Measurements from ENCODE around the gene CAND1. TPM values are rescaled to one million over a fixed set of nuclear protein-coding genes. Genes with fewer than 3 reads are reported as not detected.

The CAND1 gene
- total RNA-seq, 1 donor from 2014 or later, result 104 TPM

DNA sequence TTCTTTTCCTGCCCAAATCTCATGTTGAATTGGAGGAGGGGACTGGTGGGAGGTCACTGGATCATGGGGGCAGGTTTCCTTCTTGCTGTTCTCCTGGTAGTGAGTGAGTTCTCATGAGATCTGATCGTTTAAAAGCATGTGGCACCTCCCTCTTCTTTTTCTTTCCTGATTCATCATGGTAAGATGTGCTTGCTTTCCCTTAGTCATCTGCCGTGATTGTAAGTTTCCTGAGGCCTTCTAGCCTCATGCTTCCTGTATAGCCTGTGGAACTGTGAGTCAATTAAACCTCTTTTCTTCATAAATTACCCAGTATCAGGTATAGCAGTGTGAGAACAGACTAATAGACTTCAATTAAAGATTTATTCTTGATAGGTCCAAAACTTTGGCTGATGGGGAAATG lies 83.5 kb downstream of the CAND1 start:
- H3K4me1 ChIP-seq, result peaks cover 25% of the 10 kb centered on the region
- H3K36me3 ChIP-seq, result no peaks in the 10 kb centered on the region
- no peak overlapping the region for H3K27ac ChIP-seq
- ATAC-seq (no peak), DNase-seq (no peak)
- H3K27me3 ChIP-seq (ENCODE audit: low read depth), result no peaks in the 10 kb centered on the region
- TF ChIP-seq, protein P1, sequence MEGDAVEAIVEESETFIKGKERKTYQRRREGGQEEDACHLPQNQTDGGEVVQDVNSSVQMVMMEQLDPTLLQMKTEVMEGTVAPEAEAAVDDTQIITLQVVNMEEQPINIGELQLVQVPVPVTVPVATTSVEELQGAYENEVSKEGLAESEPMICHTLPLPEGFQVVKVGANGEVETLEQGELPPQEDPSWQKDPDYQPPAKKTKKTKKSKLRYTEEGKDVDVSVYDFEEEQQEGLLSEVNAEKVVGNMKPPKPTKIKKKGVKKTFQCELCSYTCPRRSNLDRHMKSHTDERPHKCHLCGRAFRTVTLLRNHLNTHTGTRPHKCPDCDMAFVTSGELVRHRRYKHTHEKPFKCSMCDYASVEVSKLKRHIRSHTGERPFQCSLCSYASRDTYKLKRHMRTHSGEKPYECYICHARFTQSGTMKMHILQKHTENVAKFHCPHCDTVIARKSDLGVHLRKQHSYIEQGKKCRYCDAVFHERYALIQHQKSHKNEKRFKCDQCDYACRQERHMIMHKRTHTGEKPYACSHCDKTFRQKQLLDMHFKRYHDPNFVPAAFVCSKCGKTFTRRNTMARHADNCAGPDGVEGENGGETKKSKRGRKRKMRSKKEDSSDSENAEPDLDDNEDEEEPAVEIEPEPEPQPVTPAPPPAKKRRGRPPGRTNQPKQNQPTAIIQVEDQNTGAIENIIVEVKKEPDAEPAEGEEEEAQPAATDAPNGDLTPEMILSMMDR (IDR thresholded peaks at IDR 0.05), result no peak
- intact Hi-C loops (cut with DNase I), result no loop called here
- no peaks in the 10 kb centered on the region for H3K9me3 ChIP-seq
- H3K4me3 ChIP-seq, result no peak overlapping the region

GRCh38 chr12:67354322-67354721 lies 85.2 kb downstream of the CAND1 start:
- Histone ChIP-seq H3K27ac (no peak overlapping the region), H3K4me1 (peaks cover 25% of the 10 kb centered on the region), H3K36me3 (no peaks in the 10 kb centered on the region), H3K4me3 (no peak overlapping the region), H3K9me3 (no peaks in the 10 kb centered on the region), H3K27me3 (ENCODE audit: low read depth) (no peaks in the 10 kb centered on the region)
- TF ChIP-seq, protein P1 (IDR thresholded peaks at IDR 0.05), result no peak
- intact Hi-C loops (cut with DNase I), result no loop called here
- DNase-seq (no peak), ATAC-seq (no peak)

DNA sequence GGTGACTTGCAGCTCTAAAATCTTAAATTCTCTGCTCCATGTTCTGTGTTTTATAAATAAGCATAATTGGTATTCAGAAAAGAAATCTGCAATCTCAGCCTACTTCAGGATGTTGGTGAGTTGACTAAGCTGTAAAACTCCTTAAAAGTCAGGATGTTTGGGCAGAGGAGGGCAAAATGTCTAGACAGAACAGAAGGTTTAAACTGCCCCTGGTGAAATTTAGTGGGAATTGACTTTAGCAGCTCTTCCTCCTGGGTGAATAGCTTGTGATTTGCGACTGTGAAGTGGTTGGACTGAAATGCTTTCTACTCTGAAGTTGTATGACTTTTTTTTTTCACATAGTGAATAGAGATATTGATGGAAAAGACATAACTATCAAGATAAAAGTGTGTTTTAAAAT lies 85.8 kb downstream of the CAND1 start:
- Histone ChIP-seq H3K27me3 (ENCODE audit: low read depth) (no peaks in the 10 kb centered on the region), H3K4me1 (peaks cover 25% of the 10 kb centered on the region), H3K4me3 (no peak overlapping the region), H3K27ac (no peak overlapping the region), H3K9me3 (no peaks in the 10 kb centered on the region), H3K36me3 (no peaks in the 10 kb centered on the region)
- DNase-seq (no peak), ATAC-seq (no peak)
- TF ChIP-seq, protein P1 (IDR thresholded peaks at IDR 0.05), result no peak
- intact Hi-C loops (cut with DNase I), result loop anchor here (5.0 kb wide), 1 partner anchor 587 kb away; no protein-coding TSS in a partner anchor

- intact Hi-C loops (cut with DNase I), result loop anchor here (5.0 kb wide), 1 partner anchor 587 kb away; no protein-coding TSS in a partner anchor
- peak; percentile 38 to 80 for ATAC-seq
- peaks cover 25% of the 10 kb centered on the region for H3K4me1 ChIP-seq
Observed at GRCh38 chr12:67355428-67356379, 86.5 kb downstream of the CAND1 start.

DNA sequence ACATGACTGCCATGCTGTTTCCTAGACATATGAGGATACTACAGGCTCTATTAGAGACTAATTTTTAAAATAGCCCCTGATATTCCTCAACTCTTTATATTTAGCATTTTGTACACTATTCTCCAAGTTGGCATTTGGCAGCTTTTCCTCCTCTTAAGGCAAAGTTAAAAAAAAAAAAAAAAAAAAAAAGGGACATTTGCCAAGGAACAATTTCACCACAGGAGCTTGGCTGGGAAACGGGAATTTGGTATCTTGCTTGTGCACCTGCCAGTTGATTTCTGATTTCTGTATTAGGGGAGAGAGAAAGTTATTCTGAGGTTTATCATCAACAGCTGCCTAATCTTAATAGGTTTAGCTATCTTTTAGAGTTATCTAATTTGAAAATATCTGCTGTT lies 87.2 kb downstream of the CAND1 start:
- Histone ChIP-seq H3K27ac (peak overlapping the region; percentile 12), H3K27me3 (ENCODE audit: low read depth) (no peaks in the 10 kb centered on the region), H3K4me1 (peaks cover 25% of the 10 kb centered on the region), H3K4me3 (no peak overlapping the region), H3K36me3 (no peaks in the 10 kb centered on the region), H3K9me3 (no peaks in the 10 kb centered on the region)
- TF ChIP-seq, protein P1 (IDR thresholded peaks at IDR 0.05), result no peak
- DNase-seq (no peak), ATAC-seq (peak in 1 of 2 donors; percentile 43)
- intact Hi-C loops (cut with DNase I), result loop anchor here (5.0 kb wide), 1 partner anchor 586 kb away; no protein-coding TSS in a partner anchor

More at GRCh38 chr12:67355428-67356379, 86.5 kb downstream of the CAND1 start:
- Histone ChIP-seq H3K27ac (peak overlapping the region; percentile 12), H3K27me3 (ENCODE audit: low read depth) (no peaks in the 10 kb centered on the region), H3K9me3 (no peaks in the 10 kb centered on the region), H3K4me3 (no peak overlapping the region), H3K36me3 (no peaks in the 10 kb centered on the region)
- no peak for DNase-seq
- TF ChIP-seq, protein P1 (IDR thresholded peaks at IDR 0.05), result peak; percentile 56
